HCT116 (cell line): ENCODE data around the gene RABGAP1.

Source experiments
- CBX3 ChIP-seq: IDR thresholded peaks from 2 replicates; pipeline ENCODE4 v1.6.1; 2012; ENCODE audit warnings: low read depth
- EGR1 ChIP-seq: IDR thresholded peaks from 2 replicates; pipeline ENCODE4 v1.6.1; 2012; ENCODE audit warnings: low read depth
- EZH2 ChIP-seq: fragments of 200-600 bp; sonication (generic); IDR thresholded peaks from 2 replicates; pipeline ENCODE4 v1.6.1; 2017; ENCODE audit warnings: antibody characterized with exemption, mixed run types
- EZH2phosphoT487 ChIP-seq: fragments of 200-600 bp; IDR thresholded peaks from 2 replicates; pipeline ENCODE4 v1.6.1; 2018; ENCODE audit warnings: antibody characterized with exemption, borderline replicate concordance
- JUND ChIP-seq: IDR thresholded peaks from 2 replicates; pipeline ENCODE4 v1.6.1; 2012
- POLR2A ChIP-seq: IDR thresholded peaks from 2 replicates; pipeline ENCODE4 v1.7.0; 2011; ENCODE audit warnings: borderline replicate concordance; ENCODE audit not compliant: insufficient read depth, insufficient read length; ENCODE audit errors: extremely low read depth
- POLR2AphosphoS5 ChIP-seq: IDR thresholded peaks from 2 replicates; pipeline ENCODE4 v1.6.1; 2011; ENCODE audit warnings: mild to moderate bottlenecking, low read depth, low read length, moderate library complexity
- RAD21 ChIP-seq: IDR thresholded peaks from 2 replicates; pipeline ENCODE4 v1.6.1; 2012; ENCODE audit warnings: low read depth, mild to moderate bottlenecking
- SP1 ChIP-seq: IDR thresholded peaks from 2 replicates; pipeline ENCODE4 v1.6.1; 2012; ENCODE audit warnings: low read depth
- TCF7L2 ChIP-seq: IDR thresholded peaks from 2 replicates; pipeline ENCODE4 v1.7.0; 2011; ENCODE audit warnings: borderline replicate concordance, inconsistent platforms; ENCODE audit not compliant: insufficient read depth, insufficient read length; ENCODE audit errors: extremely low read depth
- ZFX ChIP-seq: fragments of 450-650 bp; IDR thresholded peaks from 2 replicates; pipeline ENCODE4 v1.6.1; 2017
- TF ChIP-seq, protein P1 (sequence below), 3 experiments: fragments of 200-600 bp in 1 of 3; sonication (generic) in 1 of 3; IDR thresholded peaks in 2 of 3; conservative IDR thresholded peaks in 1 of 3; 2 replicates each; pipeline ENCODE4 v1.5.1; 2012 to 2017; ENCODE audit warnings: low read depth in 2 of 3, low read length in 2 of 3, antibody characterized with exemption in 1 of 3, borderline replicate concordance in 1 of 3, control low read depth in 1 of 3, mild to moderate bottlenecking in 1 of 3, mixed read lengths in 1 of 3, mixed run types in 1 of 3, moderate library complexity in 1 of 3; ENCODE audit not compliant: insufficient read depth in 1 of 3
- TF ChIP-seq, protein P2 (sequence below): IDR thresholded peaks from 2 replicates; pipeline ENCODE4 v1.6.1; 2011; ENCODE audit warnings: mild to moderate bottlenecking, low read length, moderate library complexity; ENCODE audit not compliant: insufficient replicate concordance; ENCODE audit errors: extremely low read depth

DNA sequence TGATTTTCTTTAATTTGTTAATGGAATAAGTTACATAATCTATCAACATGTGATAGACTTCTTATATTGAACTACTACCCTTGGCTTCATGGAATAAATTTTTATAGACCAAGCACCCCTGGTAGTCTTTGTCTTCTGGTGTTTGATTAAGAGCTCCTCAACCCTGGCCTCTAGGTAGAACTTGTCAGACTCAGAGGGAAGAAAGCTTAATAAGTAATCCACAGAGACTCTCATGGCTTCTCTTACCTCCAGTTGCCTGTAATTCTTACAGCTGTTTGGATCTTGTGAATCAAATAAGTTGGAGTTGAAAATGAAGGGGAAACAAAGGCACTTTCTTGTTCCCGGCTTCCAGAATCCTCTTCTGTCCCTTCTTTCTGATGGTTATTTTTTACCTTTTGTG is 85.6 kb downstream of the RABGAP1 start:
- TF ChIP-seq, protein P1, sequence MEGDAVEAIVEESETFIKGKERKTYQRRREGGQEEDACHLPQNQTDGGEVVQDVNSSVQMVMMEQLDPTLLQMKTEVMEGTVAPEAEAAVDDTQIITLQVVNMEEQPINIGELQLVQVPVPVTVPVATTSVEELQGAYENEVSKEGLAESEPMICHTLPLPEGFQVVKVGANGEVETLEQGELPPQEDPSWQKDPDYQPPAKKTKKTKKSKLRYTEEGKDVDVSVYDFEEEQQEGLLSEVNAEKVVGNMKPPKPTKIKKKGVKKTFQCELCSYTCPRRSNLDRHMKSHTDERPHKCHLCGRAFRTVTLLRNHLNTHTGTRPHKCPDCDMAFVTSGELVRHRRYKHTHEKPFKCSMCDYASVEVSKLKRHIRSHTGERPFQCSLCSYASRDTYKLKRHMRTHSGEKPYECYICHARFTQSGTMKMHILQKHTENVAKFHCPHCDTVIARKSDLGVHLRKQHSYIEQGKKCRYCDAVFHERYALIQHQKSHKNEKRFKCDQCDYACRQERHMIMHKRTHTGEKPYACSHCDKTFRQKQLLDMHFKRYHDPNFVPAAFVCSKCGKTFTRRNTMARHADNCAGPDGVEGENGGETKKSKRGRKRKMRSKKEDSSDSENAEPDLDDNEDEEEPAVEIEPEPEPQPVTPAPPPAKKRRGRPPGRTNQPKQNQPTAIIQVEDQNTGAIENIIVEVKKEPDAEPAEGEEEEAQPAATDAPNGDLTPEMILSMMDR (IDR thresholded peaks at IDR 0.05 in 2 of 3, conservative IDR thresholded peaks at IDR 0.05 in 1 of 3; ENCODE audit: borderline replicate concordance in 1 of 3, insufficient read depth in 1 of 3, low read depth in 2 of 3, low read length in 2 of 3), result no peak
- TF ChIP-seq EZH2phosphoT487 (no peak), RAD21 (no peak), TCF7L2 (no peak), SP1 (no peak), POLR2A (no peak), EZH2 (no peak), POLR2AphosphoS5 (no peak), EGR1 (no peak), ZFX (no peak), CBX3 (no peak), JUND (no peak)
- TF ChIP-seq, protein P2, sequence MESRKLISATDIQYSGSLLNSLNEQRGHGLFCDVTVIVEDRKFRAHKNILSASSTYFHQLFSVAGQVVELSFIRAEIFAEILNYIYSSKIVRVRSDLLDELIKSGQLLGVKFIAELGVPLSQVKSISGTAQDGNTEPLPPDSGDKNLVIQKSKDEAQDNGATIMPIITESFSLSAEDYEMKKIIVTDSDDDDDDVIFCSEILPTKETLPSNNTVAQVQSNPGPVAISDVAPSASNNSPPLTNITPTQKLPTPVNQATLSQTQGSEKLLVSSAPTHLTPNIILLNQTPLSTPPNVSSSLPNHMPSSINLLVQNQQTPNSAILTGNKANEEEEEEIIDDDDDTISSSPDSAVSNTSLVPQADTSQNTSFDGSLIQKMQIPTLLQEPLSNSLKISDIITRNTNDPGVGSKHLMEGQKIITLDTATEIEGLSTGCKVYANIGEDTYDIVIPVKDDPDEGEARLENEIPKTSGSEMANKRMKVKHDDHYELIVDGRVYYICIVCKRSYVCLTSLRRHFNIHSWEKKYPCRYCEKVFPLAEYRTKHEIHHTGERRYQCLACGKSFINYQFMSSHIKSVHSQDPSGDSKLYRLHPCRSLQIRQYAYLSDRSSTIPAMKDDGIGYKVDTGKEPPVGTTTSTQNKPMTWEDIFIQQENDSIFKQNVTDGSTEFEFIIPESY, result no peak
